ENCODE measurements around the gene SEPTIN2.

Gene SEPTIN2

DNA sequence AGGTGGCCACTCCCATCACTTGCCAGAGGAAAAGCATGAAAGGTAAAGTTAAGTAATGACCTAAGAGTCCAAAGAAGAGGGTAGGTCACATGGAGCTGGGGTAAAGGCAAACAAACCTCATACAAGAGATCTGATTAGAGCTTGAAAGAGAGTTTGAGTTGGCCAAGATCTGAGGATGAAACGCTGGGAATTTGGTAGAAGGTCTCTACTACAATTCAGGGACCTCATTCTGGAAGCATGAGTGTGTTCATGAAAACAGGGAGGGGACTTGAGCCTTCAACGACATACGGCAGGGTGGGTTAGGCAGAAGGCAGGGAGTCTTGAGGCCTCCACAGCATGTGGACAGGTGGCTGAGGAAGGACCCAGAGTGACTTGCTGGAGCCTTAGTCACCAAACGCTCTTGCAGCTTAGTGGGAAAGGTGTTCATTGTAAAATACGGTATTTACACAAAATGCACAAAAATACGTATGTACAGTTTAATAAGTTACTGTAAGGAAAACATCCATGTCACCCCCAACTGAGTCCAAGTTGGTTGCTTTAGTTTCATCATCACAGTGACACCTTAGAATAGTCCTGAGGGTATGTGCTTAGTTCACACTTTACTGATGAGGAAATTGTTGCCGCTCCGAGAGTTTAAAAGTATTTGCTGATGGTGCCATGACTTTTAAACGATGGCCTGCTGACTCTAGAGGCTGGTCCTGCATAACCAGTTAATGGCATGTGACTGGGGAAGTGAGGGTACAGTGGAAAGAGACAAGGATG lies 35.3 kb downstream of the SEPTIN2 start:
- no peak for ATAC-seq
- Mint-ChIP-seq H3K27me3 (no peaks in the 10 kb centered on the region), H3K27ac (peak overlapping the region; percentile 2 to 42), H3K4me1 (no peaks in the 10 kb centered on the region), H3K4me3 (no peak overlapping the region), H3K9me3 (no peaks in the 10 kb centered on the region)
- no peak for DNase-seq

DNA sequence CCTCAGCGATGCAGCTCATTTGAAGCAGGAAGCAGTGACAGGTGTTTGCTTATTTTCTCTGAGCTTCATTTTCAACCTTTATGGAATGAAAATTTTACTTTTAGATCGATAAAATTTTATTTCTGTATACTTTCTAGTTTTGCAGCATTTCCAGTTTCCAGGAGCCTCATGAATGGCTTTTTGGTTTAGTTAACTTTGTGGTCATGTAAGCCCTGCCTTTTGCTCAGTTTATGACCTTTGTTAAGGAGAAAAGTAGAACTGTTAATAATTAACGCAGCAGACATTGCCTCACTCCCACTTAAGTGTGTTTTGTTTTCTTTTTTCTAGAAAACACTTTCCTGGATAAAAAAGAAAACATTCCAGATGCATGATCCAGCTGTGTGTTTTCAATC lies 35.9 kb downstream of the SEPTIN2 start:
- ATAC-seq (no peak), DNase-seq (no peak)
- Mint-ChIP-seq H3K9me3 (no peaks in the 10 kb centered on the region), H3K4me1 (no peaks in the 10 kb centered on the region), H3K27me3 (no peaks in the 10 kb centered on the region), H3K27ac (peak overlapping the region in 1 of 2 donors; percentile 42), H3K4me3 (no peak overlapping the region)

DNA sequence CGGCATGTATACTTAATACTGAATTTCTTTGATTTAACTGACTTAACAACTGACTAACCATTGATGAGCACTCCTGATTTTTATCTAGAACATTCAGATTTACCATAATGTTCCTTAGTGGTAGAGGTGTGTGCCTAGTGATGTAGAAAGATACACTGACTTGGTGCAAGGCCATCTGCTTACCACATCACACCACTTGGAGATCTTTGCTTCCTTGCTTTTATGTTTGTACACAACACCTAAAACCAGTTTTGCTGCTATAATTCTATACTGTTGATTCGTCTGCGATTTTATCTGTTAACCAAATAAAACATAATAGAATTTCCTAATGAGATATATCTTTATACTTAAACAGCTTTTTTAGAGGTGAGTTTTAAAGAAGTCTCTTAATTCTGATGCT lies 36.5 kb downstream of the SEPTIN2 start:
- Mint-ChIP-seq H3K9me3 (no peaks in the 10 kb centered on the region), H3K27ac (no peak overlapping the region), H3K27me3 (no peaks in the 10 kb centered on the region), H3K4me3 (no peak overlapping the region), H3K4me1 (peaks cover 4% of the 10 kb centered on the region)
- ATAC-seq: no peak
- DNase-seq: no peak

DNA sequence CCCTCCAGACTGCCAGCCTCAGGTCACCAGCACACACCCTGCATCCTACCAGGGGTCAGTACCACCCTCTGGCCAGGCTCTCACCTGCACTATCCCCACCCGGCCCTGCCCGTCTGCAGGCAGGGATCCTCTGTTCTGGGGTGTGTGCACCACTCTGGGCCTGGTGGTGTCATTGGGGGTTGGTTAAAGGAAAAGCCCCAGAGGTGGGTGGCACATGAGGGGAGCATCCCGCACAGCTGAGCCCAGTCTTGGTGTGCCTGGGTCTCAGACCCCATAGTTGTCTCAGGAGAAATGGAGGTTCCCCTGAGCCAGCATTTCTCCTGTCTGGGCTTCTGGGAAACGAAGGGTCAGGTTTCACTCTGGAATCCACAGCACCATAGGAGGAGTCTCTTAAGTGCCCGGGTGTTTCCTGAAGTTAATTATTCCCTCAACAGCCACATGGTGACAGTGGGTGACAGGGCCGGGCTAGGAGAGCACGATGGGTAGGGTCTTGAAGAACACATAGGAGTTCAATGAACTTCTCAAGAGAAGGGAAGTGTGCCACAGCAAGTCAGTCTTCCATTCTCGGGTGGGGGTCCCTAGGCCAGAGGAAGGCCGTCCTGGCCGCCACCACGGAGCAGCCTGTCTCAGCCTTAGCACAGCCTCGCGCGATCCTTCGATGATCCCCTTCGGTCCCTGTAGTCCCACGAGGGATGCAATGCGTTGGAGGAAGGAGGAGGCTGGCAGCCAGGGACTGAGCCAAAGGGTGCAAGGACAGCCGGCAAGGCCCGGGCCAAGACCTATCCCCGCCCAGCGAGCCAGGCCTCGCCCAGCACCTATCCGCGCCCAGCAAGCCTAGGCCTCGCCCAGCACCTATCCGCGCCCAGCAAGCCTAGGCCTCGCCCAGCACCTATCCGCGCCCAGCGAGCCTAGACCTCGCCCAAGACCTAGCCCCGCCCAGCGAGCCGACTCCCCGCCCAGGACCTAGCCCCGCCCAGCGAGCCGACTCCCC lies 39.2 kb downstream of the SEPTIN2 start:
- Mint-ChIP-seq H3K9me3 (no peaks in the 10 kb centered on the region), H3K4me3 (peak overlapping the region in 1 of 2 donors; percentile 27), H3K4me1 (peaks cover 21% of the 10 kb centered on the region), H3K27ac (peak overlapping the region in 1 of 2 donors; percentile 34), H3K27me3 (no peaks in the 10 kb centered on the region)
- peak; percentile 46 to 70 for DNase-seq
- peak; percentile 13 for ATAC-seq

DNA sequence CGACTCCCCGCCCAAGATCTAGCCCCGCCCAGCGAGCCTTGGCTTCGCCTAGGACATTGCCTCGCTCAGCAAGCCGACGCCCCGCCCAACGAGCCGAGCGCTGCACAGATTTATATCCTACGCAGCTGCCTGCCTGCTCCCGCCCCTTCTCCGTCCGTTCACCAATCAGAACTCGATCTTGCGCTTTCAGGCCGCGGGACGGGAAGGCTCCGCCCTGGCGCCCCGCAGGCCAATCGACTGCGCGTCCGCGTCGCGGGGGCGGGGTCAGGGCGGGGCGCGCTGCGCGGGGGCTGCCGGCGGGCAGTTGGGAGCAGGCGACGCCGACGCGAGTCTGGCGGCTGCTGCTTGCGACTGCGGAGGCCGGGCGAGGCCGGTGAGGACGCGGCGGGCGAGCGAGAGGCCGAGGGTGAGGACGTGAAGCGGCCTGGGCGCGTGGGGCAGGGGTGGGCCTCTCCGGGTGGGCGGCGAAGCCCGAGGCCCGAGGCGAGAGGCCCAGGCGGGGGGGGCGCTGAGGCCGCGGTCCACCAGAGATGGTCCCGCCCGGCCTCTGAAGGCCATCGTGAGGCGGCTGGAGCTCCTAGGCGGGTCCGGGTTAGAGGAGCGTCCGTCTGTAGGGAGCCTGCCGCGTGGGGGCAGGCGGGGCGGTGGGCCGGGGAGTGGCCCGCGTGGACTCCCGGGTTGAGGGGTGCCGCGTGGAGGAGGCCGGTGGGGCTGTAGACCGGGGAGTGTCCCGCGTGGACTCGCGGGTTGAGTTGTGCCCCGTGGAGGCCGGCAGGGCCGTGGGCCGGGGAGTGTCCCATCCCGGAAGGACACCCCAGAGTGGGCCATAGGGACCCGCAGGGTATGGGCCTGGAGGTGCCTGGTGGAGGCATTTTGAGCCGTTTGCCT lies 40.5 kb downstream of the SEPTIN2 start, which contains the start of gene FARP2:
Gene FARP2, plus strand, starts transcription at position 303 of the 888 bp plus-strand sequence. CDS start 16,823 bp downstream, outside the sequence.
- peak; percentile 97 for ATAC-seq
- Mint-ChIP-seq H3K4me3 (peak within 1 kb of the TSS; percentile 81 to 86), H3K4me1 (peaks cover 26% of the 10 kb centered on the region), H3K27me3 (no peaks in the 10 kb centered on the region), H3K27ac (peak within 1 kb of the TSS; percentile 27 to 87), H3K9me3 (no peaks in the 10 kb centered on the region)
- DNase-seq: peak; percentile 97 to 98

DNA sequence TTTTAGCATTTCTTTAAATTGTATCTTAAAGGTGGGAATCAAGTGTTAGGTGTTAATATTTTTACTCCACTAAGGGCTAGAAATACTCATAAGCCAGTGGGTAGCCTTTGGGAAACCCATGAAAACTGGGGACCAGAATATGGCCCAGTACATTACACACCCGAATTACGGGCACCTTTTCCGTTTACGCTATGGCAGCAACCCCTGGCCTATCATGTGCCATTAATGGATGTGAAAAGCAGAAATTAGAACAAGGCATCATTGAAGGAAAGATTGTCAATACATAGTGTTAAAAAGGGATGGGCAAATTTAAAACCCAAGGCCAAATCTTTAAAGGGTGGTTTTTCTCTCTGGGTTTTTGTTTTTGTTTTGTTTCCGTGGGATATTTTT lies 41.1 kb downstream of the SEPTIN2 start:
- ATAC-seq (no peak), DNase-seq (no peak)
- Mint-ChIP-seq H3K27me3 (no peaks in the 10 kb centered on the region), H3K4me1 (peaks cover 27% of the 10 kb centered on the region), H3K27ac (peak overlapping the region in 1 of 2 donors; percentile 42), H3K4me3 (peak overlapping the region; percentile 81 to 86), H3K9me3 (no peaks in the 10 kb centered on the region)

DNA sequence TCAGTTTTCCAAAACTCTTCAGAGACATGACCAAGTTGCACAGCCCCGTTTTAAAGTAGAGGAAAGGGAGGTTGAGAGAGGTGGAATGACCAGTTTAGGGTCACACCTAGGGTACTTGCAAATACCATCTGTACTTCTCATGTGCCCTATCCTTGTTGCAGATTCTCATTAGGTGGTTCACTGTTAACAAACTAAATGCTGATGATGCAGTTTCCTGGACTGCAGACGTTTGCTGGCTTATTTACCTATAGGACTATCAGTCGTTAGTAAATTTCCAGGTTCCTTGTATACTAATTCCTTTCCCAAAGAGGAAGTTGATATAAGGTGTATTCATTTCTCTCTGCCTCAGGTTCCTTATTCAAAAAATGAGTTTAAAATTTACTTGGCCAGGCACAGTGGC lies 41.8 kb downstream of the SEPTIN2 start:
- no peak for ATAC-seq
- no peaks in the 10 kb centered on the region for H3K27me3 Mint-ChIP-seq
- H3K4me1 Mint-ChIP-seq: peaks cover 27% of the 10 kb centered on the region
- DNase-seq: no peak
- no peaks in the 10 kb centered on the region for H3K9me3 Mint-ChIP-seq
- no peak overlapping the region for H3K27ac Mint-ChIP-seq
- peak overlapping the region; percentile 81 to 86 for H3K4me3 Mint-ChIP-seq

DNA sequence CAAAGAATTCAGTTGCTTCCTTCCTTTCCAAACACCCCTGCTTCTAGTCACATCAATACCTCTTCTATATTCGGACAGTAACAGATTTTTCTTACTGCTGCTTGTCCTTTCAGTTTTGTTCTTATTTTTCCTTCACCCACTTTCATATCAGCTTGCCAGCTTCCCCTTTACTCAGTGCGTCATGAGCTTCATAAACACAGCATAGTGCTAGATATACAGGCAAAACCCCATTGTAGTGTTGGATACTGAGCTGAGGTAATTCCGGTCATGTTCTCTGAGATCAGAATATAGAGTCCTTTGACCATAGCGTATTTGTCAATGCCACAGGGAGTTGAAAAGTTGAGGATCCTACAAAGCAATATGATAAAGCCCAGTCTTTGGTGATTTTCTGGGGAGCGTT lies 42.7 kb downstream of the SEPTIN2 start:
- no peak for ATAC-seq

DNA sequence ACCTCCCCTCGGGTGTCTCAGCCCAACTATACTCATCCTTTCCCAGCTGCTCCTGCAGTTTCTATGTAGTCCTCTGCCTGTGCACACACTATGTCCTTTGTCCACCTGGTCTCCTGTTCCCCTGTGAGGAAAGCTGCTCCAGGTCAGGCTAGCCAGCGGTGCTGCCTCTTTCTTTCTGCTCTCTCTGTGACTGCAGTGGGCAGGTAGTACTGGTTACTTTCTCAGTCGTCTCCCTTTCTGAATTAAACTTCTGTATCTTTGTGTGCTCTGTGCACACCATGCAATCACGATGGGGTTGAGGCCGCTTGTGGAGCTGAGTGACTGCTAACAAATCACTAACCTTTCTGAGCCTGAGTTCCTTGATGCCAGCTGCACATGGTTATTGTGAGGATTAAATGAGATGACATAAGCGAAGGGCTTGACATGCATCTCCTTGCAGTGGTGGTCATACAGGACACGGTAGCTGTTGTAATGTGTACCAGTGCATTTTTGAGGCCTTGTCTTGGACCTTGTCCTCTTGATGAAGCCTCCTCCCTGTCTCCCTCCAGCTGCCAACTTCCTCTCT lies 43.8 kb downstream of the SEPTIN2 start:
- no peak overlapping the region for H3K27ac Mint-ChIP-seq
- no peak overlapping the region for H3K4me3 Mint-ChIP-seq
- H3K27me3 Mint-ChIP-seq: no peaks in the 10 kb centered on the region
- DNase-seq: no peak
- peaks cover 38% of the 10 kb centered on the region for H3K4me1 Mint-ChIP-seq
- ATAC-seq: no peak
- no peaks in the 10 kb centered on the region for H3K9me3 Mint-ChIP-seq

More for the DNA sequence above, 42.7 kb downstream of the SEPTIN2 start:
- Mint-ChIP-seq H3K27ac (no peak overlapping the region), H3K4me3 (no peak overlapping the region), H3K27me3 (no peaks in the 10 kb centered on the region), H3K4me1 (peaks cover 35% of the 10 kb centered on the region), H3K9me3 (no peaks in the 10 kb centered on the region)
- no peak for DNase-seq

DNA sequence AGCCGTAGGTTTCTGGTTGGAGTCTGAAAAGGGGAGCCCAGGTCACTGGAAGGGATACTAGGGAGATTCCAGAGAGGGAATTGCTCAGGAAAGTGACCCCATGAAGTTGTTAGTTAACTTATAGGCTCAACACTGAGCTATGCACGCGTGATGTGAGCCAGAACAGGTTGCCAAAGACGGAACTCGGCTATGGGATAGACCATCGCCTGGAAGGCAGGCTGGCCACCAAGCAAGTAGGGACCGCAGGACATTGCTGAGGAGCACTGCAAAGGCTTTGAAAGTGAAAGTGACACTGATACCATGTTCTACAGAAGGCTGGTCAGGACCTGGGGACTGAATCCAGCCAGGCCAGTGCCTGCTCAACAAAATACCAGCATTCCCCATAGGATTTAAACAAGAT lies 47.7 kb downstream of the SEPTIN2 start:
- DNase-seq (no peak), ATAC-seq (no peak)
- no peaks in the 10 kb centered on the region for H3K27me3 Mint-ChIP-seq
- H3K4me3 Mint-ChIP-seq: no peak overlapping the region
- H3K9me3 Mint-ChIP-seq: no peaks in the 10 kb centered on the region
- H3K27ac Mint-ChIP-seq: peak overlapping the region in 1 of 2 donors; percentile 23
- H3K4me1 Mint-ChIP-seq: peaks cover 40% of the 10 kb centered on the region

DNA sequence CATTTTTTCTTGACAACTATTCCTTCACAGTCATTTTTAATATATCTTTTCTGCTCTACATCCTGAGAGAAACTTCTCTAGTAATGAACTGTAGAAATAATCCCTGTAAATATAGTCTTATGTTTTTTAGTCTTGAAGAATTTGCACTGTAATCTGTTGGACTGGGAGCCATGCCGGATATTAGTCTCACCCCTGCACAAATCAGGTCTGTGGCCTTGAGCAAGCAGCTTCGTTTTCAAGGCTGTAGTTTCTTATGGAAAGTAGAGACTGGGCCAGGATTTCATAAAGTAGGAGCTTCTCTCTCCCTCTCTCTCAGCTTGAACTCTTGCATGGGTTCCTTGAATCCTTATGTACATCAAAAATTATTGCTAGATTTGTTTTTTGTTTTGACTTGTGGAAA lies 49.1 kb downstream of the SEPTIN2 start:
- DNase-seq (no peak), ATAC-seq (no peak)
- H3K27me3 Mint-ChIP-seq: no peaks in the 10 kb centered on the region
- H3K9me3 Mint-ChIP-seq: no peaks in the 10 kb centered on the region
- no peak overlapping the region for H3K4me3 Mint-ChIP-seq
- H3K27ac Mint-ChIP-seq: no peak overlapping the region
- peaks cover 30% of the 10 kb centered on the region for H3K4me1 Mint-ChIP-seq

DNA sequence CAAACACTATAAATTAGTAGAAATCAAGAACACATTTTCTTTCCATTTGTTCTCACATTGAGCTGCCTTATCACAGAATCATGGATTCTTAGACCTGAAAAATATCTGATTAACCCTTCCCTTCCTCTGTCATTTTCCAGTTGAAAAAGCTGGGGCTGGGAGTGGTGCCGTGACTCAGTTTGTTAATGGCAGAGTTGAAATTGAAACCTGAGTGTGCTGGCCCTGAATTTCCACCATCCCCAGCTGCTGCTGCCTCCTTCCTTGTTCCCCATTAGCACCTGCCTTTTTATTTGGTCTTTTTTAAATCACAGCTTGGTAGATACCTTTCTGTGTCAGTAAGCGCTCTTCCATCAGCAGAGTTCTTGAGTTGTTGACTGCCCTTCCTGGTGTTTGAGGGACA lies 51.0 kb downstream of the SEPTIN2 start:
- Mint-ChIP-seq H3K9me3 (no peaks in the 10 kb centered on the region), H3K4me1 (peaks cover 22% of the 10 kb centered on the region), H3K4me3 (no peak overlapping the region), H3K27me3 (no peaks in the 10 kb centered on the region), H3K27ac (no peak overlapping the region)
- no peak for ATAC-seq
- DNase-seq: no peak

DNA sequence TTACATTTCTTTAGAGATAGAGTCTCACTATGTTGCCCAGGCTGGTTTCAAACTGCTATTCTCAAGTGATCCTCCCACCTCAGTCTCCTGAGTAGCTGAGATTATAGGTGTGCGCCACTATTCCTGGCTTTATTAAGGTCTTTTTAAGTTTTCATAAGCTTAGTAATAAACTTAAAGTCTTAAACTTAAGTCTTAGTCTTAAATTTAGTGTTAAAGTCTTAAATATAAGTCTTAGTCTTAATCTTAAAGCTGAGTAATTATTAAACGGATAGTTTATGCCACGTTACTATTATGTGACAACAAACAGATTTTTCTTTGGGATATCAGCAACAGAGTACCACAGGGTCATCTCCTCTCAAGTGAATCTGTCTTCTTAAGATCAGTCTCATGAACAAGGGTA lies 52.9 kb downstream of the SEPTIN2 start:
- Mint-ChIP-seq H3K27me3 (no peaks in the 10 kb centered on the region), H3K27ac (no peak overlapping the region), H3K9me3 (no peaks in the 10 kb centered on the region), H3K4me1 (peaks cover 13% of the 10 kb centered on the region), H3K4me3 (no peak overlapping the region)
- ATAC-seq (no peak), DNase-seq (no peak)

DNA sequence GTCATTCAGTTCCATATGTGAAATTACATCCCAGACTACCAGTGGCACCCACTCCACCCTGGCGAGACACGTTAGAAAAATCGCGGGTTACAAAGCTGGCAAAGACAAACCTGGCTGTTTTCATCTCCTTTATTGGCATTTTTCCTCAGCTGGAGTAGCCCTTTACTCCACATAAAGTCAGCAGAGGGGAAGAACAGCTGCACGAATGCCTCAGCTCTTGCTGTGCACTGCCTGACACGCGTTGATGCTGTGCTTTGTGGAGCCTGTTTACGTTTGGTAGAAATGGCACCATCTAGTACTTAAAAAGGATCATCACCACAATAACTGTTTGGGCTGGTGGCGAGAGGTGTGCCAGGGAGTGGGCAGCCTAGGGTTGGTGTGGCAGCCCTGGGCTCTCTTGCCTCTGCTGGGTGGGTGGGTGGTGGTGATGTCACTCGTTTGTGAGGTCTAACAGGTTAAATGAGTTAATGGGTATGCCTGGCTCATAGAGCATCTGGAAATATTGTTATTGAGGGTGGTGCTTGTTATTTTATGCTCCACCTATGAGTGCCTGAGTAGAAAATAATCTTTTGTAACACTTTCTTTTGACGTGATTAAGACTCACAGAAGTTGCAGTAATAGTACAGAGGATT lies 56.8 kb downstream of the SEPTIN2 start:
- ATAC-seq (no peak), DNase-seq (no peak)
- Mint-ChIP-seq H3K4me1 (peaks cover under 1% of the 10 kb centered on the region), H3K9me3 (no peaks in the 10 kb centered on the region), H3K4me3 (no peak overlapping the region), H3K27me3 (no peaks in the 10 kb centered on the region), H3K27ac (no peak overlapping the region)

Data from stimulated activated naive CD8-positive, alpha-beta T cell treated with anti-CD3 and anti-CD28 coated beads, Interleukin-15, amount 100 ng/mL, for 72 hours (primary cell).